Activated naive CD4-positive, alpha-beta T cell treated with Interleukin-2 at 50 U/mL for 16 hours (primary cell): ENCODE measurements around the gene MAD1L1.
"Not testable (repeated sequence)": the region's sequence is repeated elsewhere in the genome, so short reads cannot be mapped to it uniquely, and the experiment has no call there.

Experiments
- DNase-seq: peaks from one replicate; pipeline ENCODE4 v3.0.0-alpha.2; 2020

MAD1L1 gene

DNA sequence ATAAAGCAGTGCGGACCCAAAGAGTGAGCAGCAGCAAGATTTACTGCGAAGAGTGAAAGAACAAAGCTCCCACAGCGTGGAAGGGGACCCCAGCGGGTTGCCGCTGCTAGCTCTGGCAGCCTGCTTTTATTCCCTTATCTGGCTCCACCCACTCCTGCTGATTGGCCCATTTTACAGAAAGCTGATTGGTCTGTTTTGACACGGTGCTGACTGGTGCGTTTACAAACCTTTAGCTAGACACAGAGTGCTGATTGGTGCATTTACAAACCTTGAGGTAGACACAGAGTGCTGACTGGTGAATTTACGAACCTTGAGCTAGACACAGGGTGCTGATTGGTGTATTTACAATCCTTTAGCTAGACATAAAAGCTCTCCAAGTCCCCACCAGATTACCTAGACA, 256.2 kb downstream of the MAD1L1 start:
- not testable (repeated sequence) for DNase-seq

DNA sequence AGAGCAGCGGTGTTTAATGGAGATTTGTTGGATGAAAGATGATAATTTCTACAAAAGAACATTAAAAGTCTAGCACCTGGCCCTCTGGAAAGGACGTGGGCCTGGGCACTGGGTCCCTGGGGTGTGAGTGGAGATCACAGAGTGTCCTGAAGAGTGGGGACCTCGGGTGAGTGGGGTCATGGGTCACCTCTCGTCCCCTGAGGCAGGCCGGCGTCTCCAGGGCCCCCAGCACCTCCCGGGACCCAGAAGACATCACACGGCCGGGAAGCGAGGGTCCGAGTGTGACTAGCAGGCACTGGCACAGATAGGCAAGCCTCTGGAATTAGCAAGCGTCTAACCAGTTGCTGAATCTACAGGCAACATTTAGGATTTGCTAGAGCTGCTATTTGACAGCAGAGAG, 257.2 kb downstream of the MAD1L1 start:
- no peak for DNase-seq

GRCh38 chr7:1975179-1975578, 257.6 kb downstream of the MAD1L1 start:
- no peak for DNase-seq

GRCh38 chr7:1974290-1975101, 258.2 kb downstream of the MAD1L1 start:
- DNase-seq = no peak

DNA sequence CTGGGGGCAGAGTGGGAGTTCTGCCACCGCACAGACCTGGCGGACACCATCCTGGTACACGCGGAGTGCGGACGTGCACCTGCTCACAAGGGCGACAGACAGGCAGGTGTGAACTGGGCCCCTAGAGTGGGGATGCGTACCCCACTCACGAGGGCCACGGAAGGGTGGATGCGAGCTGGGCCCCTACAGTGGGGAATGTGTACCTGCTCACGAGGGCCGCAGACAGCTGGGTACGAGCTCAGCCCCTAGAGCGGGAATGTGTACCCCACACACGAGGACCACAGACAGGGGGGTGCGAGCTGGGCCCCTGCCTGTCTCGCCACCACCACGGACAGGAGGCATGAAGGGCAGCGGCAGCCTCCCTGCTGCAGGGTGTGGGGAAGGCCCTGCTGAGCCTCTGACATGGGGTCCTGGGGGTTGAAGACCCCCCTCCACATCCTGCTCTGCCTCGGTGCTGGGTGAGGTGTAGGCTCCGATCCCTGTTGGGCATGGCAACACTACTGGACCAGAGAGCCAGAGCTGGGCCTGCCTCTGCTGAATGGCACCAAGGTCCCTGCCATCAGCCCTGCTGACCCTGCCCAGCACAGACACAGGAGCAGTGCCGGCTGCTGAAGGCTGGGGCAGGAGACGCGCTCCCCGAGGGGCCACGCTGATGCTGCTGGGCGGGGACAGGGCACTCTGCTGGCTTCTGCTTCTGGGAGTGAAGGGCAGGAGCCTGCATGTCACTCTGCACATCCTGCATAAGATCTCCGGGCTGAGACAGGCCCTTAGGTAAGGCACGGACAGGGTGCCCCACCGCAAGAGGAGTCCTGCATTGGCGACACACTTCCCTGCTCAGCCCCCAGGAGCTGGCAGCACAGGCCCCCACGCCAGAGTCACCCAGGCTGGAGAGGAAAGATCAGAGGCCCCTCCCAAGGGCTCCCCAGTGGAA, 259.2 kb downstream of the MAD1L1 start:
- DNase-seq = no peak

GRCh38 chr7:1972744-1973143, 260.0 kb downstream of the MAD1L1 start:
- DNase-seq = no peak

DNA sequence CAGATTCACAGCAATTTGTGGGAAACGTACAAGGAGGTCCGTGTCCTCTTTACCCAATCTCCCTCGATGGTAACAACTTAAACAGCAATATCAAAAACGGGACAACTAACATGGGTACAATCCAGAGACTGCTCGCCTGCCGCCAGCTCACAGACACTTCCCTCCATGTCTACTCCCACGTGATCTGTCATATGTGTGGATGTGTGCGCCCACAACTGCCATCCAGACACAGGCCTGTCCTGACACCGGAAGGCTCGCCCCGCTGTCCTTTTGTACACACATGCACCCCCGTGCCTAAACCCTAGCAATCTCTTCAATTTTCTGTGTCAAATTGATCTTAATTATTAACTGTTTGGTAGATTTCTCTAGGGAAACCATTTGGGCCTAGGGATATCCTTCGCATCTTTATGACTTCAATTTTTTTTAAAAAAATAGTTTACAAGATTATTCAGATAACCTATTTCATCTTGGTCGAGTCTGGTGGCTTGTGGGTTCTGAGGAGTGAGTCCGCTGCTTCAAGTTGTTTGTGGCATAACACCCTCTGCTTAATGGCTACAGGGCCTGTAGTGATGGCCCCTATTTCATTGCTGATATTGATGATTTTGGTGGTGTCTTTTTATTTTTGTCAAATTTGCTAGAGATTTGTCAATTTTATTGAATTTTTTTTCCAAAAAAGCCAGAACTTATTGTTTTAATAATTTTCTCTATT, 260.6 kb downstream of the MAD1L1 start:
- DNase-seq = no peak

DNA sequence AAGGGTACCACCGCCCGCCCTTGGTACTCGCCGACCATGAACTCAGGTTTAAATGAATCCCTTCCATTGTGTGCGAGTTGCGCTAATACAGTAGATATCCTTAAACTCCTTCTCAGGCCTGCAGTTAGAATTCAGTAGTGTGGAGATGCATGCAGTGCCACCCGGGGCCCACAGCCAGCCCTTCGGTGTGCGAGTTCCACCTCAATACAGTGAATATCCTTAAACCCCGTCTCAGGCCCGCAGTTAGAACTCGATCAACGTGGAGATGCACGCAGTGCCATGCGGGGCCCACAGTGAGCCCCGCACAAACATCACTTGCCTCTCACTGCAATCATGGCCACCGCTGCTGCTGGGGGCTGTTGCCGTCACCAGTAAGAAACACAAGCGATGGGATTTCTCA, 261.9 kb downstream of the MAD1L1 start:
- no peak for DNase-seq

DNA sequence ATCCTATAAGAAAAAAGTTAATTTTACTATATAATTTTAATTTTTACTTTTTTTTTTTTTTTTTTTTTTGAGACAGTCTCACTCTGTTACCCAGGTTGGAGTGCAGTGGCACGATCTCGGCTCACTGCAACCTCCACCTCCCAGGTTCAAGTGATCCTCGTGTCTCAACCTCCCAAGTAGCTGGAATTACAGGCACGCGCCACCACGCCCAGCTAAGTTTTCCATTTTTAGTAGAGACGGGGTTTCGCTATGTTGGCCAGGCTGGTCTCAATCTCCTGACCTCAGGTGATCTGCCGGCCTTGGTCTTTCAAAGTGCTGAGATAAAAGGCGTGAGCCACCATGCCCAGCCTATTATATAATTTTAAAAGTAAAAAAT, 262.5 kb downstream of the MAD1L1 start:
- DNase-seq = not testable (repeated sequence)

DNA sequence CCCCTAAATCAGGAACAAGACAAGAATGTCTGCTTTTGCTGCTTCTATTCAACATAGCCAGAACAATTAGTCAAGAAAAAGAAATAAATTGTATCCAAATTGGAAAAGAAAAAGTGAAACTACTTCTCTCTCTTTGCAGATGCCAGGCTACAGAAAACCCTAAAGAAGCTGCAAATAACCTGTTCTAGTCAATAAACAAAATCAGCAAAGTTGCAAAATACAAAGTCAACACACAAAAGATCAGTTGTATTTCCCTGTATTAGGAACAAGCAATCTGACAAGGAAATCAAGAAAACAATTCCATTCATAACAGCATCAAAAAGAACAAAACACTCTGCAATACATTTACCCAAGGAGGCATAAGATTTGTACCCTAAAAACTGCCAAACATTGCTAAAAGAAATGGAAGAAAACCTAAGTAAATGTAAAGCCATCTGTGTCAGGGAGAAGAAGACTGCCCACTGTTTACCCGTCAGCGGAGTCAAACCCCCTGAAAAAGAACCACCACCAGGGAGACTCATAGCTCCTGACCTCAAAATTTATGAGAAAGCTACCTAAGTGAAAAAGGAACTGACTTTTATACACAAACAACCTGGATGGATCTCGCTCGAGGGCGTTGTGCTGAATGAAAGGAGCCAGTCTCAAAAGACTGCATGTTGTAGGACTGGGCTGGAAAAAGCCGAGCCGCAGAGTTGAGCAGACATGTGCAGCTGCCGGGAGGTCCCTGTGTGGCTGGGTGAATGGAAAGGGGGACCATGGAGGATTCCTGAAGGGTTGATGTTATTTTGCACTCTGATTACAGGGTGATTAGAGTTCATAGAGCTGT, 263.1 kb downstream of the MAD1L1 start:
- DNase-seq = no peak

DNA sequence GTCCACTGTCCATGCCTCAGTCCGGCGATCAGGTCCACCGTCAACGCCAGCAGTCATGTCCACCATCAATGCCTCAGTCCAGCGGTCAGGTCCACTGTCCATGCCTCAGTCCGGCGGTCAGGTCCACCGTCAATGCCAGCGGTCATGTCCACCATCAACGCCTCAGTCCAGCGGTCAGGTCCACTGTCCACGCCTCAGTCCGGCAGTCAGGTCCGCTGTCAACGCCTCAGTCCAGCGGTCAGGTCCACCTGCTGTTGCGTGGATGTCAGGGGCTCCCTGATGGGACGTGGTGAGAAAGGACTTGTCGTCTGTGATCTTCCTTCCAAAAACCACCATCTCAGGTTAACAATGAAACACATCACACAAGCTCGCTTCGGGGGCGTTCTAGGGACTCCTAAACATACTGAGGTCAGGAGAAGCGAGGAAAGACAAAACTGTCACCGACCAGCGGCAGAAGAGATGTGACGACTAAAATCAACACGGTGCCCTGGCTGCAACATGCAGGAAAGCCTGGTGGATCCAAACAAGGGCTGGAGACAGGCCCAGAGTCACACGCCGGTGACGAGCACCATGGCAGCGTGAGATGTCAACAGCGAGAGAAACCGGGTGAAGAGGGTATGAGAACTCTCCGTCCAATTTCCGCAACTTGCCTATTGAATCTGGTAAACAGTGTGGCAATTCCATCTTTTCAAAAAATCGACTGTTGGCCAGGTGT, 264.2 kb downstream of the MAD1L1 start:
- DNase-seq = no peak

DNA sequence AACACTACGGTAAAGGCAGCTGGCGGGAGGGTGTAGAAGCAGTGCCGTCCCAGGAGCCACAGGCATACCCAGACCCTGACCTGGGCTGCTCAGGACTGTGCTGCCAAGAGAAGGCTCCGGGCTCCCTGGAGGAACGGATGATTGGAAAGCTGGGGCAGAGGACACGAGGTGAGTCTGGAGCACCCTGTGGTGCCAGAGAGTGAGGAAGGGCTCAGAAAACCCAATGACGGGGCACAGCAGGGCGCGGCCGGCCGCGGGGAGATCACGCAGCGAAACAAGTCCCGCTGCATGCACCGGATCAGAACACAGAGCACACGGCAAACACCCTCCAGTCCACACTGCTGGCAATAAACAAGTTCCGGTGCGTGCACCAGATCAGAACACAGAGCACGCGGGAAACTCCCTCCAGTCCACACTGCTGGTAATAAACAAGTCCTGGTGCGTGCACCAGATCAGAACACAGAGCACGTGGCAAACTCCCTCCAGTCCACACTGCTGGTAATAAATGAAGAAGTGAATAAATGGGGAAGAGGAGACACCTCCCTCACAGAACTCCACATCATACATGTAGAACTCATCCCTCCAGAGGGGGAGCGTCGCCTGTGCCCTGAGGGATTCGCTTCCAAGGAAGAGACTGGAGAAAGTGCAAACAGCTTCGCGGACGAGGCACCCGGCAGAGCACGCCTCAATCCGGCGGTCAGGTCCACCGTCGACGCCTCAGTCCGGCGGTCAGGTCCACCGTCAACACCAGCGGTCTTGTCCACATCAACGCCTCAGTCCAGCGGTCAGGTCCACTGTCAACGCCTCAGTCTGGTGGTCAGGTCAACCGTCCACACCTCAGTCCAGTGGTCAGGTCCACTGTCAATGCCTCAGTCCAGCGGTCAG, 265.0 kb downstream of the MAD1L1 start:
- no peak for DNase-seq

DNA sequence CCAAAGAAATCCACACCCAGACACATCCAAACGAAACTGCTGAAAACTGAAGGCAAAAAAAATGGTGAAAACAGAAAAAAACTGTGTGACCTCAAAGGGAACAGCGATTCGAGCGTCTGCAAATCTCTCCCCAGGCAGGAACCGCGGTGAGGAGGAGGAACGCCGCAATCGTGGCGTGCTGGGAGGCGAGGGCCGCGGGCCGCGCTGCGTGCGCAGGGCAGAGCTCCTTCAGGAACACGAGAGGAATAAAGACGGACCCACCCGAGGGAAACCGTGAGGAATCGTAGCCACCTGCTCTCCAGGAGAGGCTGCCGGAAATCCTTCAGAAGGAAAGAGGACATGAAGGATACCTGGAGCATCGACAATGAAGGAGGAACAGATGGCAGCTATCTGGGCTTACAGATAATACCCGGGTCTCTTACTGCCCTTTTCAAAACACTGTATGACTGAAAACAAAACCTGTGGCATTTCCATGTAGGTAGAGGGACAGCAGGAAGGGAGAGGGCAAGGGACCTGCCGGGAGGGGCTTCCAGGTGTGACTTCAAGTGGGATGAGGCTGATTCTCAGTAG, 266.0 kb downstream of the MAD1L1 start:
- DNase-seq = no peak

GRCh38 chr7:1965579-1966294, 267.0 kb downstream of the MAD1L1 start:
- no peak for DNase-seq

GRCh38 chr7:1964913-1965578, 267.7 kb downstream of the MAD1L1 start:
- no peak for DNase-seq

DNA sequence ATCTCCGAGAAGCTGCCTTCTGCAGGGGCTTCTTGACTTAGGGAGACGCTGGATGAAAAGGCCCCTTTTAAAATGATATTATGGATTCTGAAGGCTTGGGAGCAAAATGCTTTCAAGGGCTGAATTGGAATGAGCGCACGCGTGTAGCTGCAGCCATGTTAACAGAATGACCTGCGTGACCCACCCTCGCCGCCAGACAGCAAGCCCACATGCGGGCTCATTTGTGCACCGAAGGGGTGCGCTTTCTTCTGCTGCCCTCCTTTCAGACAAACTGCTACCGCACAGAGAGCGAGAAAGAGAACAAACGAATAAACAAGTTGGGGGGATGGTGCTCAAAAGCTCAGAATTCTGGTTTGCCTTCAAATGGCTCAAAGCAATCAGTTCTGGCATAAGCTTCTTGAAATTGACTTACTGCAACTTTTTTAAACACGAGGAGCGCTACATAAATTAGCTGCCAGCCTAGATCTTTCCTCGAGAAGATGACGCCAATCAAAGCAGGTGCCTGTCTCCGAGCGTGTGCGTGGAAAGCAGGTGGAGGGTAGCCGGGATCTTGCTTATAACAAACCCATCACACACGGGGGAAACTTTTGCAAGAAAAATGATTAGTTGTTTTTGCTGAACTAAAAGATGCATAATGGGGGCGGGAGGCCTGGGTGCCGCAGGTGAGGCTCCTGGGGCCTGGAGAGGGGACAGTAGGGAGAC, 268.4 kb downstream of the MAD1L1 start:
- DNase-seq = no peak

DNA sequence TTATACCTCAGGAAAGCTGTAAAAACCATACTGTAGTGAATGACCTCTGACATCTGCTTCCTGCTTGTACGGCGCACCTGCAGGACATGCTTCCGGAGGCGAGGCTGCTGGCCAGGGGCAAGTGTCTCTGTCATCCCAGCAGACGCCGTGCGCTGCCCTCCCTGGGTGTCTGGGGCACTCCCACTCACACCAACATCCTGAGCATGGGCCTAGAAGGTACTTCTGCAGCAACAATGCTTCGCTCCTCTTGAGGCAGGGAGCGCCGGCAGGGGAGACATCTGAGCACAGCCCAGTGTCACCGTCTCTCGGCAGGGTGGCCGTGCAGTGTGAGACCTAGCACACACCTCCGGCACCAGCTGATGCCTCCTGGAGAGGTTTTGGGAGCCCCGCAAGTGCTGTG, 269.2 kb downstream of the MAD1L1 start:
- no peak for DNase-seq

DNA sequence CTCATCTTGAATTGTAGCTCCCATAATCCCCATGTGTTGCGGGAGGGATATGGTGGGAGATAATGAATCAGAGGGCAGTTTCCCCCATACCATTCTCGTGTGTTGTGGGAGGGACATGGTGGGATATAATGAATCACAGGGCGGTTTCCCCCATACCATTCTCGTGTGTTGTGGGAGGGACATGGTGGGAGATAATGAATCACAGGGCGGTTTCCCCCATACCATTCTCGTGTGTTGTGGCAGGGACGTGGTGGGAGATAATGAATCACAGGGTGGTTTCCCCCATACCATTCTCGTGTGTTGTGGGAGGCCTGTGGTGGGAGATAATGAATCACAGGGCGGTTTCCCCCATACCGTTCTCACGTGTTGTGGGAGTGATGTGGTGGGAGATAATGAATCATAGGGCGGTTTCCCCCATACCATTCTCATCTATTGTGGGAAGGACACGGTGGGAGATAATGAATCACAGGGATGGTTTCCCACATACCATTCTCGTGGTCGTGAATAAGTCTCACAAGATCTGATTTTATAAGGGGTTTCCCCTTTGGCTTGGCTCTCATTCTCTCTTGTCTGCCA, 271.0 kb downstream of the MAD1L1 start:
- peak; percentile 70 for DNase-seq
